ENCODE data around the gene DENND1B.
"Not testable (repeated sequence)": the region's sequence is repeated elsewhere in the genome, so short reads cannot be mapped to it uniquely, and the experiment has no call there.

Gene DENND1B

GRCh38 chr1:197768014-197768805 lies 7.1 kb downstream of the DENND1B start:
- no peak for DNase-seq (ENCODE audit: extremely low read depth, low read depth)
- TF ChIP-seq CTCF (IDR thresholded peaks at IDR 0.05; ENCODE audit: low read depth, low read length) = no peak

- DNase-seq (ENCODE audit: extremely low read depth, low read depth) = no peak
- no peak for TF ChIP-seq CTCF (IDR thresholded peaks at IDR 0.05; ENCODE audit: low read depth, low read length)
Observed at GRCh38 chr1:197763769-197764168, 11.5 kb downstream of the DENND1B start.

- no peak for DNase-seq (ENCODE audit: extremely low read depth, low read depth)
- no peak for TF ChIP-seq CTCF (IDR thresholded peaks at IDR 0.05; ENCODE audit: low read depth, low read length)
Observed at GRCh38 chr1:197763307-197763706, 12.0 kb downstream of the DENND1B start.

- no peak for DNase-seq (ENCODE audit: extremely low read depth, low read depth)
- no peak for TF ChIP-seq CTCF (IDR thresholded peaks at IDR 0.05; ENCODE audit: low read depth, low read length)
Observed at GRCh38 chr1:197761654-197762053, 13.6 kb downstream of the DENND1B start.

GRCh38 chr1:197755553-197755952 lies 19.7 kb downstream of the DENND1B start:
- DNase-seq (ENCODE audit: extremely low read depth, low read depth) = not testable (repeated sequence)

- DNase-seq (ENCODE audit: extremely low read depth, low read depth) = not testable (repeated sequence)
Observed at GRCh38 chr1:197752652-197753164, 22.6 kb downstream of the DENND1B start.

- no peak for TF ChIP-seq CTCF (IDR thresholded peaks at IDR 0.05; ENCODE audit: low read depth, low read length)
- no peak for DNase-seq (ENCODE audit: extremely low read depth, low read depth)
Observed at GRCh38 chr1:197750366-197750765, 24.9 kb downstream of the DENND1B start.

GRCh38 chr1:197745911-197746310 lies 29.4 kb downstream of the DENND1B start:
- TF ChIP-seq CTCF (IDR thresholded peaks at IDR 0.05; ENCODE audit: low read depth, low read length) = no peak
- DNase-seq (ENCODE audit: extremely low read depth, low read depth) = no peak

Data from AG09319 (cell line).